Activated effector memory CD4-positive, alpha-beta T cell treated with Interleukin-2 at 50 U/mL for 16 hours (primary cell): Measurements from ENCODE around the gene SLC17A1.
"Not testable (repeated sequence)": the region's sequence is repeated elsewhere in the genome, so short reads cannot be mapped to it uniquely, and the experiment has no call there.

Experiments
- DNase-seq: peaks from one replicate; pipeline ENCODE4 v3.0.0-alpha.2; 2020

Gene SLC17A1

GRCh38 chr6:25754535-25754934 is 77.3 kb downstream of the SLC17A1 start, which contains the start of gene SLC17A4:
TSS of gene SLC17A4 (plus strand) at chr6:25754742. CDS start at chr6:25761963, 7,221 bp downstream.
- no peak for DNase-seq

- no peak for DNase-seq
Observed at GRCh38 chr6:25753079-25753478, 78.8 kb downstream of the SLC17A1 start.

- DNase-seq, result no peak
Observed at GRCh38 chr6:25750906-25751305, 80.9 kb downstream of the SLC17A1 start.

GRCh38 chr6:25749837-25750236 is 82.0 kb downstream of the SLC17A1 start:
- no peak for DNase-seq

GRCh38 chr6:25748601-25749517 is 83.0 kb downstream of the SLC17A1 start:
- not testable (repeated sequence) for DNase-seq

GRCh38 chr6:25748049-25748448 is 83.8 kb downstream of the SLC17A1 start:
- no peak for DNase-seq

GRCh38 chr6:25747477-25747876 is 84.4 kb downstream of the SLC17A1 start:
- no peak for DNase-seq

GRCh38 chr6:25746968-25747367 is 84.9 kb downstream of the SLC17A1 start:
- DNase-seq, result no peak

- no peak for DNase-seq
Observed at GRCh38 chr6:25745836-25746235, 86.0 kb downstream of the SLC17A1 start.

GRCh38 chr6:25743868-25744267 is 88.0 kb downstream of the SLC17A1 start:
- DNase-seq, result no peak

GRCh38 chr6:25735261-25735660 is 96.6 kb downstream of the SLC17A1 start:
- DNase-seq, result no peak
